Left cardiac atrium (tissue), 4 donors: ENCODE data around the gene ZNF770. TPM values are rescaled to one million over a fixed set of nuclear protein-coding genes. Genes with fewer than 3 reads are reported as not detected.
"Not testable (repeated sequence)": the region's sequence is repeated elsewhere in the genome, so short reads cannot be mapped to it uniquely, and the experiment has no call there.

Source experiments
- ATAC-seq, 2 donors: fragments of 200-7000 bp; cut with Tn5 transposase; one replicate each; pipeline ENCODE4 v1.9.1; 2020; ENCODE audit warnings: mild to moderate bottlenecking in 2 of 2, moderate library complexity in 2 of 2
- DNase-seq: peaks from one replicate; pipeline ENCODE4 v3.0.0-alpha.2; 2020
- intact Hi-C, 2 donors: fragments of 100-400 bp; cut with DNase I; formaldehyde crosslinking; loops; one replicate each; pipeline versions ENCODE4 v1.14.1 to v1.15.1; 2022 to 2023
- total RNA-seq, 2 donors: library from RNA; stranded (reverse); fragmentation: NEBNext Ultra II Directional; extraction: Animal tissue kit (Norgen Biotek cat#: 25700); gene quantifications; one replicate each; pipeline ENCODE4 v1.2.1, GENCODE V29; 2021
- donor health status: DM: no; HTN: yes; CAD: no.
- donor health status: DM: no; HTN: yes; CAD: no; lungs with severe emphysema.
- donor health status: DM: yes; HTN: yes; CAD: no.
- donor health status: Dilated cardiomyopathy.

Gene ZNF770
- total RNA-seq, 2 donors from 2014 or later, result 33.7 to 35.8 TPM

GRCh38 chr15:34984889-34985630 lies 3.0 kb downstream of the ZNF770 start:
- intact Hi-C loops, result no loop called here
- no peak for ATAC-seq
- peak; percentile 33 for DNase-seq

GRCh38 chr15:34976743-34977142 lies 11.3 kb downstream of the ZNF770 start:
- ATAC-seq, result no peak
- no peak for DNase-seq
- intact Hi-C loops, result no loop called here

GRCh38 chr15:34976073-34976472 lies 12.0 kb downstream of the ZNF770 start:
- ATAC-seq (no peak), DNase-seq (no peak)
- intact Hi-C loops, result no loop called here

- DNase-seq (no peak), ATAC-seq (no peak)
- intact Hi-C loops, result no loop called here
These were observed 14.6 kb downstream of the ZNF770 start for GRCh38 chr15:34973512-34973911.

- intact Hi-C loops, ATAC-seq: not testable (repeated sequence)
These were observed 17.9 kb downstream of the ZNF770 start for GRCh38 chr15:34970098-34970643.

GRCh38 chr15:34969340-34970097 lies 18.6 kb downstream of the ZNF770 start, which contains the start of gene AQR:
Gene AQR, minus strand, starts transcription at chr15:34969742. Its CDS starts 129 bp downstream, at chr15:34969613.
- DNase-seq, result peak; percentile 96
- peak; percentile 100 for ATAC-seq
- intact Hi-C loops, result no loop called here

More at GRCh38 chr15:34970098-34970643, 17.9 kb downstream of the ZNF770 start:
- not testable (repeated sequence) for DNase-seq

- no peak for DNase-seq
- intact Hi-C loops, result no loop called here
- no peak for ATAC-seq
These were observed 23.8 kb downstream of the ZNF770 start for GRCh38 chr15:34964277-34964676.

GRCh38 chr15:34953851-34954250 lies 34.2 kb downstream of the ZNF770 start:
- DNase-seq (no peak), ATAC-seq (no peak)
- intact Hi-C loops, result no loop called here

- intact Hi-C loops, result no loop called here
- no peak for ATAC-seq
- no peak for DNase-seq
These were observed 35.6 kb downstream of the ZNF770 start for GRCh38 chr15:34952481-34952880.

- DNase-seq, result no peak
These were observed 36.1 kb downstream of the ZNF770 start for GRCh38 chr15:34951993-34952392.

GRCh38 chr15:34944936-34945335 lies 43.2 kb downstream of the ZNF770 start:
- intact Hi-C loops, result no loop called here
- no peak for DNase-seq
- ATAC-seq, result no peak

More at GRCh38 chr15:34951993-34952392, 36.1 kb downstream of the ZNF770 start:
- peak in 1 of 2 donors; percentile 29 for ATAC-seq
- intact Hi-C loops, result no loop called here

- intact Hi-C loops, result no loop called here
- DNase-seq (no peak), ATAC-seq (no peak)
These were observed 44.4 kb downstream of the ZNF770 start for GRCh38 chr15:34943711-34944110.

GRCh38 chr15:34943264-34943663 lies 44.8 kb downstream of the ZNF770 start:
- ATAC-seq, DNase-seq, intact Hi-C loops: not testable (repeated sequence)

GRCh38 chr15:34942363-34942762 lies 45.7 kb downstream of the ZNF770 start:
- ATAC-seq, result peak in 1 of 2 donors; percentile 58
- DNase-seq, result no peak
- intact Hi-C loops, result no loop called here

- DNase-seq (no peak), ATAC-seq (no peak)
- intact Hi-C loops, result no loop called here
These were observed 46.3 kb downstream of the ZNF770 start for GRCh38 chr15:34941831-34942230.

- intact Hi-C loops, result no loop called here
- ATAC-seq, result no peak
- no peak for DNase-seq
These were observed 46.8 kb downstream of the ZNF770 start for GRCh38 chr15:34941185-34941698.

- DNase-seq (no peak), ATAC-seq (no peak)
- intact Hi-C loops, result no loop called here
These were observed 54.6 kb downstream of the ZNF770 start for GRCh38 chr15:34933432-34933975.

- DNase-seq, ATAC-seq: not testable (repeated sequence)
- intact Hi-C loops, result loop anchor here in 1 of 2 donors (10.0 kb wide), 1 partner anchor 224 kb away; no protein-coding TSS in a partner anchor
These were observed 59.7 kb downstream of the ZNF770 start for GRCh38 chr15:34928349-34928748.
